Lower leg skin (tissue), 3 donors: ENCODE measurements around the gene CDH10.

ENCODE experiments used
- CTCF ChIP-seq, 3 donors: fragments of 450-650 bp; IDR thresholded peaks; one replicate each; pipeline ENCODE4 v1.5.1; 2016; ENCODE audit warnings: antibody characterized with exemption in 3 of 3, mild to moderate bottlenecking in 3 of 3, moderate library complexity in 2 of 3
- POLR2A ChIP-seq, 2 donors: fragments of 450-650 bp; IDR thresholded peaks; one replicate each; pipeline ENCODE4 v1.6.1; 2016 to 2017; ENCODE audit warnings: antibody characterized with exemption in 2 of 2, mild to moderate bottlenecking in 1 of 2, moderate library complexity in 1 of 2

GRCh38 chr5:24630918-24631317 is 13.9 kb downstream of the CDH10 start:
- TF ChIP-seq CTCF (IDR thresholded peaks at IDR 0.05) (no peak), POLR2A (IDR thresholded peaks at IDR 0.05) (no peak)
